ENCODE data around the gene RRBP1. TPM values are rescaled to one million over a fixed set of nuclear protein-coding genes. Genes with fewer than 3 reads are reported as not detected.

Gene RRBP1
- total and polyA plus RNA-seq, 2 donors (not counting 3 experiments of a cell fraction or from before 2014, with no cell fraction given), result 50.3 to 236 TPM

- Histone ChIP-seq H3K36me3 (ENCODE audit: control insufficient read depth in 2 of 2, extremely low read depth in 1 of 2, insufficient read depth in 2 of 2, low read length in 2 of 2) (peaks cover 12 to 17% of the 10 kb centered on the region in 2 experiments), H3K9me3 (replicated peaks; ENCODE audit: control insufficient read depth, insufficient read depth, low read length) (no peaks in the 10 kb centered on the region), H3K27ac (ENCODE audit: insufficient read depth, low read depth, low read length) (no peak overlapping the region), H3K9ac (replicated peaks; ENCODE audit: extremely low read depth, insufficient read depth, low read length) (no peak overlapping the region), H3K27me3 (ENCODE audit: control insufficient read depth in 2 of 2, insufficient read depth in 2 of 2, low read length in 2 of 2) (no peaks in the 10 kb centered on the region), H3K79me2 (ENCODE audit: control insufficient read depth, insufficient read depth, low read length) (no peaks in the 10 kb centered on the region), H4K20me1 (replicated peaks; ENCODE audit: control insufficient read depth, extremely low read depth, insufficient read depth, low read length) (no peaks in the 10 kb centered on the region), H3K4me3 (replicated peaks in 1 of 3; ENCODE audit: insufficient read depth in 1 of 3, low read depth in 1 of 3, low read length in 3 of 3) (no peak overlapping the region), H3K4me2 (ENCODE audit: insufficient read depth, low read length) (no peak overlapping the region), H3K9me1 (replicated peaks; ENCODE audit: control insufficient read depth, extremely low read depth, insufficient read depth, low read length) (no peaks in the 10 kb centered on the region), H2AFZ (ENCODE audit: low read depth, low read length) (no peak overlapping the region), H3K4me1 (ENCODE audit: control insufficient read depth, extremely low read depth, insufficient read depth, low read length) (no peaks in the 10 kb centered on the region)
- TF ChIP-seq, protein P1, sequence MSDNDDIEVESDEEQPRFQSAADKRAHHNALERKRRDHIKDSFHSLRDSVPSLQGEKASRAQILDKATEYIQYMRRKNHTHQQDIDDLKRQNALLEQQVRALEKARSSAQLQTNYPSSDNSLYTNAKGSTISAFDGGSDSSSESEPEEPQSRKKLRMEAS (IDR thresholded peaks at IDR 0.05; ENCODE audit: insufficient read depth, insufficient read length), result no peak
- TF ChIP-seq POLR2AphosphoS5 (IDR thresholded peaks at IDR 0.05; ENCODE audit: insufficient read depth, low read depth, low read length), result peak; percentile 6
- dilution Hi-C loops (cut with MboI; ENCODE audit: extremely low pct_ligation_motif_present, low sequenced_read_pairs) (no loop called here), intact Hi-C loops (cut with micrococcal nuclease) (loop anchor here (1.0 kb wide), 2 partner anchors 41 to 73 kb away; no protein-coding TSS in a partner anchor)
- DNase-seq (ENCODE audit: low read depth, low spot score), result peak; percentile 31
- CTCF ChIA-PET, result interaction anchor here (0.8 to 3.0 kb wide), 11 partner anchors 8 to 105 kb away, joined by 3 to 27 read pairs (median 4); partner anchors contain the start of genes BFSP1 and DSTN
- FAIRE-seq, result no peak
- POLR2A ChIA-PET, result interaction anchor here (1.0 to 2.1 kb wide), 2 partner anchors 16 to 41 kb away, joined by 3 to 8 read pairs; partner anchors contain the start of gene DSTN
- BruUV-seq (replicated peaks), result no TSS peak
These were observed 71.3 kb downstream of the RRBP1 start for GRCh38 chr20:17610566-17611289.

DNA sequence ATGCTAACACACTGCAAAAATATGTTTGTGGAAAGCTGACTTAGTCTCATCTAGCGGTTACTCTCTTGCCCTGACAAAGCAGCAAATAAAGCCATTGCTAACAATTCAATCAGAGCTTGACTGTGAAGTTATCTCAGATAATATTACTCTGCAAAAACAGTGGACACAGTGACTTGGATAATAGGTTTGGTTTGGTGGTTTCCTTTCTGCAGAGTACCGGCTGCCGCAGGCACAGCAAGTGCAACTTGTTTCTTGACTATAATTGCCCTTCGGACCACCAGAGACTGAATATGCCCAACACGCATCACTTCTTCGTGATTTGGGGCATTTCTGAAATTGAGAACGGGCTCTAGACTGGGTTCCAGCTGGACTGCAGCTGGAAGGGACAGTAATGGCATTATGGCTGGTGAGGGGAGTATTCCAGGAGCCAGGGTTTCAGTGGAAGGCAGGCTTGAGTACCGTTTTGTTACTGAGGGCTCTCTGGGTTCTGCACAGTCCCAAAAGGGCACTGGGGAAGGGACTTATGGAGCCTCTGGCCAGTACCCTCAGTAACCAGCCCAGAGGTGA, 72.1 kb downstream of the RRBP1 start:
- BruUV-seq (replicated peaks), result no TSS peak
- Histone ChIP-seq H3K9ac (replicated peaks; ENCODE audit: extremely low read depth, insufficient read depth, low read length) (no peak overlapping the region), H2AFZ (ENCODE audit: low read depth, low read length) (no peak overlapping the region), H3K9me1 (replicated peaks; ENCODE audit: control insufficient read depth, extremely low read depth, insufficient read depth, low read length) (no peaks in the 10 kb centered on the region), H3K27me3 (ENCODE audit: control insufficient read depth in 2 of 2, insufficient read depth in 2 of 2, low read length in 2 of 2) (no peaks in the 10 kb centered on the region), H3K36me3 (ENCODE audit: control insufficient read depth in 2 of 2, extremely low read depth in 1 of 2, insufficient read depth in 2 of 2, low read length in 2 of 2) (peaks cover 8 to 9% of the 10 kb centered on the region in 2 experiments), H3K9me3 (replicated peaks; ENCODE audit: control insufficient read depth, insufficient read depth, low read length) (no peaks in the 10 kb centered on the region), H3K4me3 (replicated peaks in 1 of 3; ENCODE audit: insufficient read depth in 1 of 3, low read depth in 1 of 3, low read length in 3 of 3) (no peak overlapping the region), H3K4me1 (ENCODE audit: control insufficient read depth, extremely low read depth, insufficient read depth, low read length) (no peaks in the 10 kb centered on the region), H3K79me2 (ENCODE audit: control insufficient read depth, insufficient read depth, low read length) (no peaks in the 10 kb centered on the region), H4K20me1 (replicated peaks; ENCODE audit: control insufficient read depth, extremely low read depth, insufficient read depth, low read length) (no peaks in the 10 kb centered on the region), H3K27ac (ENCODE audit: insufficient read depth, low read depth, low read length) (no peak overlapping the region), H3K4me2 (ENCODE audit: insufficient read depth, low read length) (no peak overlapping the region)
- intact Hi-C loops (cut with micrococcal nuclease), result no loop called here
- ChIA-PET POLR2A (interaction anchor here (2.1 kb wide), 1 partner anchor 40 kb away, joined by 8 read pairs; the partner anchor contains the start of gene DSTN), CTCF (interaction anchor here (1.1 to 3.0 kb wide), 9 partner anchors 9 to 104 kb away, joined by 3 to 27 read pairs (median 5); partner anchors contain the start of genes BFSP1 and DSTN)
- FAIRE-seq (no peak), DNase-seq (ENCODE audit: low read depth, low spot score) (no peak)
- dilution Hi-C loops (cut with MboI; ENCODE audit: extremely low pct_ligation_motif_present, low sequenced_read_pairs), result no loop called here
- TF ChIP-seq FOS (IDR thresholded peaks at IDR 0.05; ENCODE audit: borderline replicate concordance, insufficient read depth, low read length) (no peak), POLR2AphosphoS5 (IDR thresholded peaks at IDR 0.05; ENCODE audit: insufficient read depth, low read depth, low read length) (no peak), POLR2A (IDR thresholded peaks at IDR 0.05; ENCODE audit: low read depth, low read length) (no peak), JUN (IDR thresholded peaks at IDR 0.05; ENCODE audit: borderline replicate concordance, insufficient read depth, insufficient read length, low read depth) (no peak), EZH2 (IDR thresholded peaks at IDR 0.05; ENCODE audit: borderline replicate concordance, low read depth, low read length, severe bottlenecking) (no peak), CTCF (IDR thresholded peaks at IDR 0.05; ENCODE audit: extremely low read depth in 1 of 2, insufficient read depth in 1 of 2, low read depth in 1 of 2, low read length in 2 of 2) (no peak)
- TF ChIP-seq, protein P1 (IDR thresholded peaks at IDR 0.05; ENCODE audit: insufficient read depth, insufficient read length), result no peak
